IMR-90 (cell line): ENCODE results near the gene CPED1. TPM values are rescaled to one million over a fixed set of nuclear protein-coding genes. Genes with fewer than 3 reads are reported as not detected.

Experiments used
- ATAC-seq: fragments of 200-7000 bp; cut with Tn5 transposase; 2 replicates; pipeline ENCODE4 v1.9.1; 2020; ENCODE audit warnings: low read depth, mild to moderate bottlenecking, moderate library complexity
- BruUV-seq: library from RNA; stranded (reverse); fragments of 400-500 nt; replicated peaks from 2 replicates; lab custom pipeline; 2021; lab: Mats Ljungman, UMichigan
- CTCF ChIA-PET: fragments of 300-600 bp; formaldehyde crosslinking; extraction: SDS; loops from one replicate; lab custom pipeline; 2021; ENCODE audit warnings: antibody characterized with exemption; lab: Yijun Ruan, JAX
- POLR2A ChIA-PET: fragments of 300-600 bp; sonication (Branson Sonifier 250); formaldehyde crosslinking; loops from one replicate; lab custom pipeline; 2022; ENCODE audit warnings: antibody characterized with exemption; ENCODE audit not compliant: unreplicated experiment; lab: Charles Lee
- DNase-seq: peaks from one replicate; pipeline ENCODE4 v3.0.0; 2013
- H2AFZ ChIP-seq: replicated peaks from 2 replicates; pipeline ENCODE3; 2013; ENCODE audit warnings: low read length, mild to moderate bottlenecking; ENCODE audit not compliant: poor library complexity
- H2AK5ac ChIP-seq: 2 replicates; pipeline ENCODE4 v1.6.1; 2013; ENCODE audit warnings: low read depth, low read length, inconsistent platforms
- H2AK9ac ChIP-seq: replicated peaks from 2 replicates; pipeline ENCODE3; 2013; ENCODE audit warnings: mild to moderate bottlenecking, low read depth, low read length, moderate library complexity; ENCODE audit not compliant: poor library complexity
- H2BK120ac ChIP-seq: 2 replicates; pipeline ENCODE4 v1.6.1; 2013; ENCODE audit warnings: low read depth, low read length, inconsistent platforms
- H2BK15ac ChIP-seq: 3 replicates; pipeline ENCODE4 v1.6.1; 2013; ENCODE audit warnings: low read depth, low read length, inconsistent platforms
- H2BK20ac ChIP-seq: 2 replicates; pipeline ENCODE4 v1.6.1; 2013; ENCODE audit warnings: low read depth, mild to moderate bottlenecking, inconsistent platforms, low read length, moderate library complexity
- H2BK5ac ChIP-seq: 2 replicates; pipeline ENCODE4 v1.6.1; 2013; ENCODE audit warnings: mild to moderate bottlenecking, low read depth, low read length, inconsistent platforms; ENCODE audit not compliant: poor library complexity, severe bottlenecking
- H3K14ac ChIP-seq: replicated peaks from 2 replicates; pipeline ENCODE4 v1.6.1; 2013; ENCODE audit warnings: low read depth, low read length, inconsistent platforms
- H3K18ac ChIP-seq: 2 replicates; pipeline ENCODE4 v1.6.1; 2013; ENCODE audit warnings: low read depth, low read length, control low read depth
- H3K23ac ChIP-seq: 2 replicates; pipeline ENCODE4 v1.6.1; 2013; ENCODE audit warnings: low read depth, low read length, inconsistent platforms
- H3K27ac ChIP-seq: 2 replicates; pipeline ENCODE4 v1.5.1; 2013; ENCODE audit warnings: mild to moderate bottlenecking, control low read depth, low read length; ENCODE audit not compliant: insufficient read depth
- H3K27me3 ChIP-seq: 2 replicates; pipeline ENCODE4 v1.6.1; 2013; ENCODE audit warnings: low read length; ENCODE audit not compliant: control insufficient read depth, insufficient read depth
- H3K36me3 ChIP-seq: 2 replicates; pipeline ENCODE4 v1.6.1; 2013; ENCODE audit warnings: low read length, mixed read lengths; ENCODE audit not compliant: control insufficient read depth, insufficient read depth
- H3K4ac ChIP-seq: 2 replicates; pipeline ENCODE4 v1.6.1; 2013; ENCODE audit warnings: low read depth, low read length, inconsistent platforms
- H3K4me1 ChIP-seq: 2 replicates; pipeline ENCODE4 v1.6.1; 2013; ENCODE audit warnings: low read length, mixed read lengths; ENCODE audit not compliant: control insufficient read depth, insufficient read depth
- H3K4me2 ChIP-seq: 2 replicates; pipeline ENCODE4 v1.6.1; 2013; ENCODE audit warnings: low read depth, mild to moderate bottlenecking, control low read depth, low read length, moderate library complexity
- H3K4me3 ChIP-seq: 2 replicates; pipeline ENCODE4 v1.5.1; 2013; ENCODE audit warnings: low read depth, mild to moderate bottlenecking, control low read depth, low read length, moderate library complexity; ENCODE audit not compliant: insufficient read depth
- H3K56ac ChIP-seq: 2 replicates; pipeline ENCODE4 v1.6.1; 2013; ENCODE audit warnings: low read length, inconsistent platforms; ENCODE audit not compliant: insufficient read depth; ENCODE audit errors: extremely low read depth
- H3K79me1 ChIP-seq, 2 experiments: 2 replicates each; pipeline ENCODE4 v1.6.1; 2013; ENCODE audit warnings: low read length in 2 of 2, inconsistent platforms in 1 of 2, low read depth in 1 of 2
- H3K9ac ChIP-seq: 2 replicates; pipeline ENCODE4 v1.6.1; 2013; ENCODE audit warnings: low read depth, low read length, control low read depth
- H3K9me1 ChIP-seq: 2 replicates; pipeline ENCODE4 v1.6.1; 2013; ENCODE audit warnings: low read length, inconsistent platforms; ENCODE audit not compliant: insufficient read depth
- H3K9me3 ChIP-seq: 2 replicates; pipeline ENCODE4 v1.6.1; 2013; ENCODE audit warnings: low read length; ENCODE audit not compliant: control insufficient read depth, insufficient read depth
- H4K20me1 ChIP-seq: 2 replicates; pipeline ENCODE4 v1.6.1; 2013; ENCODE audit warnings: low read length, inconsistent platforms; ENCODE audit not compliant: insufficient read depth
- H4K5ac ChIP-seq: 2 replicates; pipeline ENCODE4 v1.6.1; 2013; ENCODE audit warnings: mild to moderate bottlenecking, low read depth, low read length, control low read depth
- H4K8ac ChIP-seq, 2 experiments: 2 replicates each; pipeline ENCODE4 v1.6.1; 2013; ENCODE audit warnings: low read depth in 2 of 2, low read length in 2 of 2, control low read depth in 1 of 2, inconsistent platforms in 1 of 2
- H4K91ac ChIP-seq: 2 replicates; pipeline ENCODE4 v1.6.1; 2013; ENCODE audit warnings: low read depth, low read length, inconsistent platforms; ENCODE audit not compliant: insufficient read depth
- BHLHE40 ChIP-seq: fragments of 150-350 bp; IDR thresholded peaks from 2 replicates; pipeline ENCODE4 v1.6.1; 2016; ENCODE audit warnings: mild to moderate bottlenecking, low read depth, low read length
- CEBPB ChIP-seq: IDR thresholded peaks from 2 replicates; pipeline ENCODE4 v1.6.1; 2012; ENCODE audit warnings: low read depth, low read length, improper control_type of control experiment
- CHD1 ChIP-seq: IDR thresholded peaks from 2 replicates; pipeline ENCODE4 v1.6.1; 2012; ENCODE audit warnings: low read depth, low read length, improper control_type of control experiment
- CTCF ChIP-seq: conservative IDR thresholded peaks from 2 replicates; pipeline ENCODE4 v1.5.1; 2012; ENCODE audit warnings: mild to moderate bottlenecking, low read depth, low read length, improper control_type of control experiment
- ELK1 ChIP-seq: fragments of 150-350 bp; IDR thresholded peaks from 2 replicates; pipeline ENCODE4 v1.6.1; 2016; ENCODE audit warnings: low read depth, mild to moderate bottlenecking, low read length, moderate library complexity, borderline replicate concordance
- FOS ChIP-seq: fragments of 150-350 bp; IDR thresholded peaks from 2 replicates; pipeline ENCODE4 v1.6.1; 2016; ENCODE audit warnings: low read depth, low read length
- MAFK ChIP-seq: IDR thresholded peaks from 2 replicates; pipeline ENCODE4 v1.6.1; 2012; ENCODE audit warnings: low read depth, low read length, improper control_type of control experiment
- MAZ ChIP-seq: IDR thresholded peaks from 2 replicates; pipeline ENCODE4 v1.6.1; 2012; ENCODE audit warnings: low read depth, mild to moderate bottlenecking, low read length, improper control_type of control experiment, moderate library complexity, borderline replicate concordance
- MXI1 ChIP-seq: IDR thresholded peaks from 2 replicates; pipeline ENCODE4 v1.6.1; 2012; ENCODE audit warnings: low read depth, mild to moderate bottlenecking, low read length, moderate library complexity, borderline replicate concordance
- POLR2A ChIP-seq: IDR thresholded peaks from 2 replicates; pipeline ENCODE4 v1.6.1; 2012; ENCODE audit warnings: mild to moderate bottlenecking, low read depth, low read length
- RAD21 ChIP-seq: IDR thresholded peaks from 2 replicates; pipeline ENCODE4 v1.6.1; 2012; ENCODE audit warnings: low read length, improper control_type of control experiment
- RFX5 ChIP-seq: IDR thresholded peaks from 2 replicates; pipeline ENCODE4 v1.8.0; 2012; ENCODE audit warnings: low read depth, mild to moderate bottlenecking, low read length, moderate library complexity
- SMC3 ChIP-seq: fragments of 150-350 bp; IDR thresholded peaks from 2 replicates; pipeline ENCODE4 v1.6.1; 2016; ENCODE audit warnings: low read depth, mild to moderate bottlenecking, antibody characterized with exemption, low read length, moderate library complexity
- WGBS, 2 experiments: methylation state at CpG; one replicate each; pipeline versions ENCODE4 v1.1.5 to v1.1.7; 2013; ENCODE audit warnings: missing lambda C conversion rate in 2 of 2; ENCODE audit not compliant: insufficient read length in 1 of 2; ENCODE audit errors: extremely low coverage in 2 of 2; 5-methylcytosine and 5-hydroxymethylcytosine counted together
- dilution Hi-C: fragments of 300-500 bp; cut with HindIII; formaldehyde crosslinking; loops from one replicate; pipeline ENCODE4 v1.14.3; 2018; ENCODE audit warnings: low sequenced_read_pairs; ENCODE audit not compliant: unreplicated experiment
- in situ Hi-C: fragments of 300-500 bp; cut with MboI; formaldehyde crosslinking; loops from 3 replicates; pipeline ENCODE4 v1.14.3; 2019; ENCODE audit warnings: low sequenced_read_pairs, inconsistent platforms, mixed read lengths
- intact Hi-C: fragments of 100-400 bp; cut with micrococcal nuclease; formaldehyde crosslinking; loops from 2 replicates; pipeline ENCODE4 v1.10.0; 2022
- polyA plus RNA-seq, 3 experiments: library from polyadenylated mRNA; depleted of rRNA; stranded (reverse); fragments of >200 nt; gene quantifications; 2 replicates each; pipeline ENCODE4 v1.2.3, GENCODE V29; 2012; ENCODE audit warnings: low replicate concordance in 1 of 3
- total RNA-seq: library from RNA; depleted of rRNA; stranded (reverse); fragments of >200 nt; gene quantifications from 2 replicates; pipeline ENCODE4 v1.2.3, GENCODE V29; 2012
- TF ChIP-seq, protein P1 (sequence below): fragments of 150-350 bp; IDR thresholded peaks from 2 replicates; pipeline ENCODE4 v1.6.1; 2017; ENCODE audit warnings: mild to moderate bottlenecking, antibody characterized with exemption, low read length, low read depth

The CPED1 gene
- total and polyA plus RNA-seq, 2 of the 4 experiments (the other 2 are of a cell fraction), result 31.2 to 96.8 TPM

DNA sequence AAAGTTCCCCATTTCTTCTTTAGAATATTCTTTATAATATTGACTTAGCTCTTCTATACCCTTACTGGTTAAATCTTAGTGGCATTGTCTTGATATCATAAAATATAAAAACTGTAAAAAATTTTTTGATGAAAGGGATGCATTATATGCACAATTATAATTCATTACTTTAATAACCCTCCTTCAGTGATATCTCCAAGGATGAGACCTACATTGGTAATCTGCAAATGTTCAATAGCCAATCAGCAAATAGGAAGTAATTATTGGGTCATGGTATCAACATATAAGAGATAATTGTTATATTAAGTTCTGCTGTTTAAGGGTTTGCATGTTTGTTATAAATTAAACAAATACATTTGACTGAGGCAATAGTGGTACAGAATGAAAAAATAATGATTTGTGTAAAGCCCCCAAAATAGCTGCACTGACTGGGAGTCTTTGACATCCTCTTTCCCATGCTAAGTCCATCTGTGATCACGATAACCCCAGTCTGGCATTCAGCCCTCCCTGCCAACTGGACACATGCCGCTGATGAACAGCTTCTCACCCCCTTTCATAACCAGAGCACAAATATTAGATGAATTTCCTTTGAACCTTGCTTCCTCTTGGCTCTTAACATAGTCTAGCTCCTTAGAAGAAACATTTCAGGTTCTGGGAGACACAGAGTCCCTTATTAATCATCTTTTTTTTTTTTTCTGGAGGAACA is 169.5 kb downstream of the CPED1 start (continued):
- no peak for TF ChIP-seq MXI1

GRCh38 chr7:121158665-121159064 is 170.2 kb downstream of the CPED1 start:
- ChIA-PET CTCF (no interaction called here), POLR2A (no interaction called here)
- H3K14ac ChIP-seq, result no peak overlapping the region
- H3K4me1 ChIP-seq, result no peaks in the 10 kb centered on the region
- ATAC-seq, result no peak
- H4K91ac ChIP-seq, result no peak overlapping the region
- H3K36me3 ChIP-seq, result peaks cover 2% of the 10 kb centered on the region
- H3K79me1 ChIP-seq, result peaks cover 0 to 8% of the 10 kb centered on the region in 2 experiments; a peak in 1 of 4 replicates
- H3K27ac ChIP-seq, result no peak overlapping the region
- H4K8ac ChIP-seq, result no peak overlapping the region
- H3K9ac ChIP-seq, result no peak overlapping the region
- no peak overlapping the region for H3K56ac ChIP-seq
- H3K23ac ChIP-seq, result no peak overlapping the region
- BruUV-seq, result no TSS peak
- no peak for DNase-seq
- H3K27me3 ChIP-seq, result no peaks in the 10 kb centered on the region
- WGBS, 2 experiments, result no CpG with 5 or more reads among the region's 3 CpGs
- no peak overlapping the region for H2AFZ ChIP-seq
- no peak overlapping the region for H2BK120ac ChIP-seq
- intact Hi-C loops (no loop called here), dilution Hi-C loops (no loop called here), in situ Hi-C loops (no loop called here)
- H2BK15ac ChIP-seq, result no peak overlapping the region
- H2BK5ac ChIP-seq, result no peak overlapping the region
- no peak overlapping the region for H3K4ac ChIP-seq
- no peaks in the 10 kb centered on the region for H3K9me3 ChIP-seq
- no peaks in the 10 kb centered on the region for H4K20me1 ChIP-seq
- no peak overlapping the region for H3K4me2 ChIP-seq
- peaks cover 2% of the 10 kb centered on the region; the same call in 1 of the 2 replicates for H3K9me1 ChIP-seq
- H4K5ac ChIP-seq, result no peak overlapping the region
- no peak overlapping the region for H2AK9ac ChIP-seq
- H3K18ac ChIP-seq, result no peak overlapping the region
- H2AK5ac ChIP-seq, result no peak overlapping the region
- no peak overlapping the region for H3K4me3 ChIP-seq
- H2BK20ac ChIP-seq, result no peak overlapping the region
- TF ChIP-seq, protein P1, sequence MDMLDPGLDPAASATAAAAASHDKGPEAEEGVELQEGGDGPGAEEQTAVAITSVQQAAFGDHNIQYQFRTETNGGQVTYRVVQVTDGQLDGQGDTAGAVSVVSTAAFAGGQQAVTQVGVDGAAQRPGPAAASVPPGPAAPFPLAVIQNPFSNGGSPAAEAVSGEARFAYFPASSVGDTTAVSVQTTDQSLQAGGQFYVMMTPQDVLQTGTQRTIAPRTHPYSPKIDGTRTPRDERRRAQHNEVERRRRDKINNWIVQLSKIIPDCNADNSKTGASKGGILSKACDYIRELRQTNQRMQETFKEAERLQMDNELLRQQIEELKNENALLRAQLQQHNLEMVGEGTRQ, result no peak
- TF ChIP-seq POLR2A (no peak), MAZ (no peak), SMC3 (no peak), CEBPB (no peak), FOS (no peak), RFX5 (no peak), MAFK (no peak), CHD1 (no peak), BHLHE40 (no peak), CTCF (no peak), RAD21 (no peak), ELK1 (no peak), MXI1 (no peak)
